ENCODE measurements around the gene FREM2.

DNA sequence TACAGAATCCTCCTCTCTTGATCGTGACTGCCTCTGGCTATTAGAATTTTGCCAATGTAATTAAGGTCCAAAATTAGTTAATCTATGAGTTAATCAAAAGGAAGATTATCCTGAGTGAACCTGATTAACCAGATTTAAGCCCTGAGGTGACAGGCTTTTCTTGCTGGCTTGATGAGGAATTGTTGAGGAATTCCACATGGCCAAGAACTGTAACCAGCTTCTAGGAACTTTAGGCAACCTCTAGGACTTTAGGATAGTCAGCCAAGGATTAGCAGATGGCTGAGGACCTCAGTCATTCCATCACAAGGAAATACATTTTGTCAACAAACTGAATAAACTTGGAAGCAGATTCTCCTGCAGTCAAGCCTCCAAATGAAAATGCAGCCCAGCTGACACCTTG lies 219.0 kb downstream of the FREM2 start:
- TF ChIP-seq, protein P1, sequence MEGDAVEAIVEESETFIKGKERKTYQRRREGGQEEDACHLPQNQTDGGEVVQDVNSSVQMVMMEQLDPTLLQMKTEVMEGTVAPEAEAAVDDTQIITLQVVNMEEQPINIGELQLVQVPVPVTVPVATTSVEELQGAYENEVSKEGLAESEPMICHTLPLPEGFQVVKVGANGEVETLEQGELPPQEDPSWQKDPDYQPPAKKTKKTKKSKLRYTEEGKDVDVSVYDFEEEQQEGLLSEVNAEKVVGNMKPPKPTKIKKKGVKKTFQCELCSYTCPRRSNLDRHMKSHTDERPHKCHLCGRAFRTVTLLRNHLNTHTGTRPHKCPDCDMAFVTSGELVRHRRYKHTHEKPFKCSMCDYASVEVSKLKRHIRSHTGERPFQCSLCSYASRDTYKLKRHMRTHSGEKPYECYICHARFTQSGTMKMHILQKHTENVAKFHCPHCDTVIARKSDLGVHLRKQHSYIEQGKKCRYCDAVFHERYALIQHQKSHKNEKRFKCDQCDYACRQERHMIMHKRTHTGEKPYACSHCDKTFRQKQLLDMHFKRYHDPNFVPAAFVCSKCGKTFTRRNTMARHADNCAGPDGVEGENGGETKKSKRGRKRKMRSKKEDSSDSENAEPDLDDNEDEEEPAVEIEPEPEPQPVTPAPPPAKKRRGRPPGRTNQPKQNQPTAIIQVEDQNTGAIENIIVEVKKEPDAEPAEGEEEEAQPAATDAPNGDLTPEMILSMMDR (conservative IDR thresholded peaks at IDR 0.05; ENCODE audit: low read length), result no peak
- no peak for TF ChIP-seq EZH2phosphoT487 (IDR thresholded peaks at IDR 0.05; ENCODE audit: borderline replicate concordance, low read depth, low read length)

All from OCI-LY7 (cell line).